DMS114 treated with DMSO at 0.1 percent for 48 hours (cell line): Measurements from ENCODE around the gene DOC2B.
A peak's percentile ranks its signal among the peaks of the same experiment; 100 is the strongest.

Experiments
- DNase-seq: peaks from one replicate; lab custom pipeline; 2025; ENCODE audit not compliant: unreplicated experiment; lab: John Stamatoyannopoulos, UW

Gene DOC2B

GRCh38 chr17:164303-165235 lies 16.9 kb downstream of the DOC2B start:
- DNase-seq: peak; percentile 58

GRCh38 chr17:163514-164098 lies 17.8 kb downstream of the DOC2B start:
- DNase-seq: no peak

GRCh38 chr17:162689-163088 lies 18.8 kb downstream of the DOC2B start:
- no peak for DNase-seq

- DNase-seq: no peak
Measured at GRCh38 chr17:161481-161880, 20.0 kb downstream of the DOC2B start.

GRCh38 chr17:160336-160735 lies 21.1 kb downstream of the DOC2B start:
- DNase-seq: no peak

- DNase-seq: no peak
Measured at GRCh38 chr17:159609-160008, 21.8 kb downstream of the DOC2B start.

GRCh38 chr17:158379-158778 lies 23.1 kb downstream of the DOC2B start:
- DNase-seq: no peak

GRCh38 chr17:157901-158300 lies 23.5 kb downstream of the DOC2B start:
- DNase-seq: no peak

GRCh38 chr17:156946-157345 lies 24.5 kb downstream of the DOC2B start:
- DNase-seq: no peak

- DNase-seq: no peak
Measured at GRCh38 chr17:156094-156621, 25.3 kb downstream of the DOC2B start.

GRCh38 chr17:155576-155975 lies 25.9 kb downstream of the DOC2B start:
- no peak for DNase-seq

- DNase-seq: no peak
Measured at GRCh38 chr17:153851-154250, 27.6 kb downstream of the DOC2B start.

- no peak for DNase-seq
Measured at GRCh38 chr17:152860-153420, 28.5 kb downstream of the DOC2B start.

- DNase-seq: no peak
Measured at GRCh38 chr17:151886-152859, 29.3 kb downstream of the DOC2B start.

- no peak for DNase-seq
Measured at GRCh38 chr17:151004-151403, 30.4 kb downstream of the DOC2B start.

- no peak for DNase-seq
Measured at GRCh38 chr17:149897-150584, 31.4 kb downstream of the DOC2B start.

GRCh38 chr17:149231-149630 lies 32.2 kb downstream of the DOC2B start:
- DNase-seq: no peak

- no peak for DNase-seq
Measured at GRCh38 chr17:148757-149156, 32.7 kb downstream of the DOC2B start.

- DNase-seq: no peak
Measured at GRCh38 chr17:147796-148740, 33.4 kb downstream of the DOC2B start.
